PC-9 (cell line): ENCODE measurements around the gene HIPK1. TPM values are rescaled to one million over a fixed set of nuclear protein-coding genes. Genes with fewer than 3 reads are reported as not detected.

Experiments used
- BruUV-seq: library from RNA; stranded (reverse); fragments of 400-500 nt; replicated peaks from 2 replicates; lab custom pipeline; 2021; lab: Mats Ljungman, UMichigan
- CTCF ChIA-PET: fragments of 300-600 bp; sonication (Branson Sonifier 250); formaldehyde crosslinking; loops from one replicate; lab custom pipeline; 2022; ENCODE audit warnings: antibody characterized with exemption; lab: Charles Lee
- POLR2A ChIA-PET: fragments of 300-600 bp; sonication (Branson Sonifier 250); formaldehyde crosslinking; loops from one replicate; lab custom pipeline; 2022; ENCODE audit warnings: antibody characterized with exemption; ENCODE audit not compliant: unreplicated experiment; lab: Charles Lee
- DNase-seq, 2 experiments: peaks; one replicate each; pipeline versions ENCODE4 v3.0.0 to v3.0.0-alpha.2; 2015 to 2022; ENCODE audit warnings: mixed read lengths in 1 of 2
- H2AFZ ChIP-seq: fragments of 200-600 bp; sonication (generic); 2 replicates; pipeline ENCODE4 v1.8.1; 2017; ENCODE audit warnings: antibody characterized with exemption
- H3F3A ChIP-seq: fragments of 200-600 bp; sonication (generic); 2 replicates; pipeline ENCODE4 v1.8.1; 2017; ENCODE audit warnings: antibody characterized with exemption, mild to moderate bottlenecking, low read depth; ENCODE audit not compliant: insufficient read depth
- H3K27ac ChIP-seq: fragments of 200-600 bp; sonication (generic); 2 replicates; pipeline ENCODE4 v1.6.1; 2016; ENCODE audit warnings: mixed run types
- H3K27me3 ChIP-seq: fragments of 200-600 bp; sonication (generic); 2 replicates; pipeline ENCODE4 v1.6.1; 2016; ENCODE audit warnings: low read depth, mixed run types; ENCODE audit not compliant: insufficient read depth
- H3K36me3 ChIP-seq: fragments of 200-600 bp; sonication (generic); 2 replicates; pipeline ENCODE4 v1.6.1; 2016; ENCODE audit warnings: low read depth, mixed run types
- H3K4me1 ChIP-seq: fragments of 200-600 bp; sonication (generic); replicated peaks from 2 replicates; pipeline ENCODE4 v1.6.1; 2016; ENCODE audit warnings: mixed run types; ENCODE audit not compliant: insufficient read depth
- H3K4me2 ChIP-seq: fragments of 200-600 bp; sonication (generic); 2 replicates; pipeline ENCODE4 v1.6.1; 2017; ENCODE audit warnings: mixed run types
- H3K4me3 ChIP-seq: fragments of 200-600 bp; sonication (generic); 2 replicates; pipeline ENCODE4 v1.6.1; 2016; ENCODE audit warnings: mixed run types
- H3K79me2 ChIP-seq: fragments of 200-600 bp; sonication (generic); 2 replicates; pipeline ENCODE4 v1.6.1; 2017; ENCODE audit warnings: low read depth, mixed run types
- H3K9me2 ChIP-seq: fragments of 200-600 bp; sonication (generic); 2 replicates; pipeline ENCODE4 v1.8.1; 2017; ENCODE audit warnings: mild to moderate bottlenecking; ENCODE audit not compliant: insufficient read depth
- H3K9me3 ChIP-seq: fragments of 200-600 bp; sonication (generic); 2 replicates; pipeline ENCODE4 v1.8.1; 2016; ENCODE audit warnings: low read depth; ENCODE audit not compliant: insufficient read depth
- H4K20me1 ChIP-seq: fragments of 200-600 bp; sonication (generic); 2 replicates; pipeline ENCODE4 v1.8.1; 2017; ENCODE audit not compliant: insufficient read depth
- CTCF ChIP-seq: fragments of 200-600 bp; sonication (generic); conservative IDR thresholded peaks from 2 replicates; pipeline ENCODE4 v1.6.1; 2017; ENCODE audit warnings: mixed run types, antibody characterized with exemption, mild to moderate bottlenecking, moderate library complexity
- EZH2 ChIP-seq: fragments of 200-600 bp; sonication (generic); IDR thresholded peaks from 2 replicates; pipeline ENCODE4 v1.8.0; 2017; ENCODE audit warnings: antibody characterized with exemption, low read depth
- intact Hi-C: fragments of 100-400 bp; cut with micrococcal nuclease; formaldehyde crosslinking; loops from one replicate; pipeline ENCODE4 v1.10.0; 2022; ENCODE audit not compliant: unreplicated experiment
- total RNA-seq: library from RNA; stranded (reverse); gene quantifications from 2 replicates; pipeline ENCODE4 v1.2.3, GENCODE V29; 2021

Gene HIPK1
- total RNA-seq, 1 experiment from 2014 or later, result 26.3 TPM

- Histone ChIP-seq H2AFZ (no peak overlapping the region), H3K79me2 (peaks cover 90% of the 10 kb centered on the region), H3K27me3 (no peaks in the 10 kb centered on the region), H4K20me1 (peaks cover 39% of the 10 kb centered on the region), H3K4me2 (no peak overlapping the region), H3K4me3 (no peak overlapping the region), H3K27ac (no peak overlapping the region), H3K4me1 (peaks cover 18% of the 10 kb centered on the region), H3K9me3 (no peaks in the 10 kb centered on the region), H3K9me2 (no peaks in the 10 kb centered on the region), H3F3A (peaks cover 12% of the 10 kb centered on the region), H3K36me3 (peaks cover 17% of the 10 kb centered on the region)
- ChIA-PET POLR2A (no interaction called here), CTCF (no interaction called here)
- intact Hi-C loops, result no loop called here
- TF ChIP-seq EZH2 (no peak), CTCF (no peak)
- DNase-seq, result no peak
- BruUV-seq, result no TSS peak
Observed at GRCh38 chr1:113935970-113936369, 6.8 kb downstream of the HIPK1 start.

GRCh38 chr1:113937146-113937545 lies 8.0 kb downstream of the HIPK1 start:
- Histone ChIP-seq H3K4me2 (no peak overlapping the region), H2AFZ (no peak overlapping the region), H3K4me3 (no peak overlapping the region), H4K20me1 (peaks cover 27% of the 10 kb centered on the region), H3K27ac (no peak overlapping the region), H3K4me1 (peaks cover 6% of the 10 kb centered on the region), H3K27me3 (no peaks in the 10 kb centered on the region), H3K79me2 (peaks cover 79% of the 10 kb centered on the region), H3F3A (peaks cover under 1% of the 10 kb centered on the region), H3K9me3 (no peaks in the 10 kb centered on the region), H3K9me2 (no peaks in the 10 kb centered on the region), H3K36me3 (peaks cover 22% of the 10 kb centered on the region)
- TF ChIP-seq EZH2 (no peak), CTCF (no peak)
- no peak for DNase-seq
- ChIA-PET CTCF (no interaction called here), POLR2A (interaction anchor here (0.6 kb wide), 1 partner anchor 11 kb away, joined by 16 read pairs; no protein-coding TSS in a partner anchor)
- intact Hi-C loops, result no loop called here
- BruUV-seq, result no TSS peak

DNA sequence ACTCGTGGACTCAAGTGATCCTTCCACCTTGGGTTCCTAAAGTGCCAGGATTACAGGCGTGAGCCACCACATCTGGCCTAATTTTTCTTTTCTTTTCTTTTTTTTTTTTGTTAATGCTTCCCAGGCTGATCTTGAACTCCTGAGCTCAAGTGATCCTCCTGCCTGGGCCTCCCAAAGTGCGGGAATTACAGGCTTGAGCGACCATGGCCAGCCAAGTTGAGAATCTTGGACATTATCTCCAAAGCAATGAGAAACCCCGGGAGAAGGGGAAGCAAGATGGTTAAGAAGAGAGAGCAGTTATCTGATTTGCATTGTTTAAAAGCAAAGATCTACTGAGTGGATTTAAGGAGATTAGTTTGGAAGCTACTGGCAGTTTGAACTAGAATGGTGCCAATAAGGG lies 9.1 kb downstream of the HIPK1 start:
- TF ChIP-seq CTCF (no peak), EZH2 (no peak)
- BruUV-seq, result no TSS peak
- Histone ChIP-seq H3K9me3 (no peaks in the 10 kb centered on the region), H3F3A (no peaks in the 10 kb centered on the region; the same call in 1 of the 2 replicates), H2AFZ (no peak overlapping the region), H3K27ac (no peak overlapping the region), H3K9me2 (no peaks in the 10 kb centered on the region), H3K4me1 (0 out of 2 replicates have a peak, but pooled peaks cover 3% of the 10 kb centered on the region), H3K27me3 (no peaks in the 10 kb centered on the region), H3K4me3 (no peak overlapping the region), H3K36me3 (peaks cover 26% of the 10 kb centered on the region), H3K4me2 (no peak overlapping the region), H3K79me2 (peaks cover 74% of the 10 kb centered on the region), H4K20me1 (peaks cover 24% of the 10 kb centered on the region; the same call in 1 of the 2 replicates)
- DNase-seq, result no peak
- ChIA-PET CTCF (no interaction called here), POLR2A (no interaction called here)
- intact Hi-C loops, result no loop called here
